Posterior cingulate gyrus (tissue), 11 donors: ENCODE results near the gene GRIN3A.

ENCODE experiments used
- DNase-seq, 10 donors: peaks; one replicate each; pipeline versions ENCODE4 v3.0.0 to v3.0.0-alpha.2; 2020 to 2021; ENCODE audit warnings: mixed read lengths in 3 of 10
- intact Hi-C: fragments of 100-400 bp; cut with DNase I; formaldehyde crosslinking; loops from one replicate; pipeline ENCODE4 v1.15.1; 2023

GRIN3A gene

DNA sequence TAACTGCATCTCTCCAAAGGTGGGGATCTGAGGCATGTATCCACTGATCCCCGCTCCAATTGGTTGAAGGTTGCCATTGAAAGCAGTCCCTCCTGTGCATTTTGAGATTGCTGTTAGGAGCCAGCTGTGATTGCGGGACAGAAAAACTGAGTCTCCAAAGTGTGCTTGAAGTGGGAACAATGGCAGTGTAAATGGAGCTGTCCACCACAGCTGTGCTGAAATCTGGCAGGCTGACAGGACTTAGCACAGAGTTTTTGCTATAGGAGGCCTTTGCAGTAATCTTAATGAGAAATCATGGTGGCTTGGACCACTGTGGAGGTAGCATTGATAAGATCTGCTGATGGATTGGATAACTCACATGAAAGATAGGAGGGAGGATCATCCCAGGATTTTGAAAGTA, 201.5 kb downstream of the GRIN3A start:
- intact Hi-C loops, result no loop called here
- DNase-seq, result peak in 1 of 10 donors; percentile 65

DNA sequence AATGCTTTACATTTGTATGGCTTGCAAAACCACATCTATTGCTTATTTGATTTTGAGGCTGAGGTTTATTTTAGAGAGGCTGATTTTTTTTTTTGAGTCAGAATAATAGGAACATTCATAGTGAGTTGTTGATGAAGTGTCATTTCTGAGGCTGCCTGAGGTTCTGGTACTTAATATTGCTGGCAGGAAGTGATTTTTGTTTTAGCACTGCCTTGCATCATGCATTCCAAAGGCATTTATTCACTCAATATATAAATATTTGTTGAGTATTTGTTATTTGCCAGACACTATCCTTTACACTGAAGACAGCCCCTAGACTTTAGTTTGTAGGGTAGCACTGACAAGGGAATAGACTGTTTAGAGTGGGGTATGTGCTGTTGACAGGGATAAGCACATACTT, 202.1 kb downstream of the GRIN3A start:
- intact Hi-C loops, result no loop called here
- no peak for DNase-seq

DNA sequence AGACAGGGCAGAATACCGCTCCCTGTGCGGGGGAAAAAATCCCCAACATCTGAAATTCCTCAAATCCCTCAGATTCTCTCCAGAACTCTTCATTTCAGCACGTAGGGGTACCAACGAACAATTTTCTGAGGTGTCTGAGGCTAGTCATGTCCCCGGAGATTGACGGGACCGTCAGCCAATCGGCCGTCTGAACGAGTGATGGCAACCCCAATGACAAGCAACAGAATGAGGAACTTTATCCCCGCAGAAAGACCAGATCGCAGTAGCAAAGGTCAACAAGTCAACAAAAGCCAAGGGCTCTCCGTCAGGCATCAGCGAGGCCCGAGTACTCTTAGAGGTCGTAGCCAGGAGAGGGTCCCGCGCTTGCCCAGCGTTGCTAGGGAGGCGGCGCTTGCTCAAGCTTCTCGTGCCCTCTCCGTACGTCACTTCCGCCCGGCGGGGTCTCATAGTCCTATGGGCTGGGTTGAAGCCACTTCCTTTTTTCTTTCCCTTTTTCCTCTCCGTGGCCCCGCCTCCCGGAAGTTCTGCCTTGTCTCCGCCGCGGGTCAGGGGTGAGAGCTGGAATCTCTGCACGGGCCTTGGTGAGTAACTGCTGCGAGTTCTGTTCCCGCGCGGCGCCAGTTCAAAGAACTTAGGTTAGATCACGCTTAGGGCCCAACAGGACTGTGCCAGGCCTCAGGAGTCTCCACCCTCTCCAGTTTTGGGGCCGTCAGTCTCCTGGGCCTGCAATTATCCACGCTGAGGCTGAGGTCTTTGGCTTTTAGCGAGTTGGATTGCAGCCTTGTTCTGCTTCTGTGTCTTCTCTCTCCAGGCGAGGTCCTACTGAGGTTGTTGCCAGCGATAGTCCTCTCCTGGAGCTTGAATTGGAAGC, 204.9 kb downstream of the GRIN3A start, which contains the start of gene RNF20:
Gene RNF20, plus strand, starts transcription at position 520 of the 871 bp plus-strand sequence. CDS start 1,571 bp downstream, outside the sequence.
- intact Hi-C loops, result loop anchor here (5.0 kb wide), 1 partner anchor 136 kb away; the partner anchor contains the start of genes MRPL50 and ZNF189
- DNase-seq, result peak; percentile 99 to 100 (median 100)

DNA sequence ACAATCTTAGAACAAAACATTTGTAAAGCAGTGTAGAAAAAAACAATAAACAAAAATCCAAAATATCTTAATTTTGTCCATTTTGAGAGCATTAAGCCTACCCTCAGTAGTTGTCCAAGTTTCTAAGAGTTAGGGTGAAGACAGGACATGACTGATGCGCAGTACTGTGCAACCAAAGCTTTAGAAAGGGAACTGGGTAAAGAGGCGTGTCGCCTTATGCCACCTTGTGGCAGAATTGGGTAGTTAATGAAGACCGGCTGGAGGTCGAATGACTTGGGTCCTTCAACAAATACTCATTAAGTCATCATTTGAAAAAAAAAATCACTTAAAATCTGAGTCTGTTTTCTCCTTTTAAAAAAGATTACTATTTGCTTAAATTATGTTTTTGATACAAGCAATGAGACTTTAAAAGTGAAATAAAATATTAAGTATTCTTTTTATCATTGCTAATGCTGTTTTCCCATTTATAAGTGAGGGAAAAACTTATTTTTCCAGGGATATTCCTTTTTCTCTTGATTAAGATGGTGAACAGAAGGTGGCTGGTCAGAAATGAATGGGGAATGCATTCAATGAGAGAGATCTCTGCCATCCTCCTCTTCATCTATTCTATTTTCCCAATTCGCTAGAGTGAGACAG, 208.3 kb downstream of the GRIN3A start:
- peak in 9 of 10 donors; percentile 43 to 96 (median 75) for DNase-seq

DNA sequence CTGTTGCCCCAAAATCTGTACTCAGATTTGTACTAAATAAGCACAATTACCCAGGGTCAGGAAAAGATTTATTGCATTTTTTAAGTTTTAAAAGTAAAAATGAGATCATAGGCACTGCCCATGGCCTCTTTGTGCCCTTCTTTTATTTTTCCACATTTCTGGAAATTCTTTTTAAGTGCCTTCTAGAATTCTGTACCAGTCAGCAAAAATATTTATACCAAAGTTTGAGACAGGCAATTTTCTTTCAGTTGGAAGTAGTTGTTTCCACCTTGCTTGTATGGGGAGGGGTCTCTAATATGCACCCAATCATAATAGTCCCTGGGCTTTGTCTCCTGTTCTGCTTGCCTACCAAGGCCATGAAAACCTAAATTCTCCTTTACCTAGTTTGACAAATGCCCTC, 210.4 kb downstream of the GRIN3A start:
- no peak for DNase-seq
- intact Hi-C loops, result no loop called here

More for the DNA sequence above, 208.3 kb downstream of the GRIN3A start:
- intact Hi-C loops, result loop anchor here (1.0 to 5.0 kb wide), 2 partner anchors 71 to 133 kb away; partner anchors contain the start of genes MRPL50 and ZNF189

DNA sequence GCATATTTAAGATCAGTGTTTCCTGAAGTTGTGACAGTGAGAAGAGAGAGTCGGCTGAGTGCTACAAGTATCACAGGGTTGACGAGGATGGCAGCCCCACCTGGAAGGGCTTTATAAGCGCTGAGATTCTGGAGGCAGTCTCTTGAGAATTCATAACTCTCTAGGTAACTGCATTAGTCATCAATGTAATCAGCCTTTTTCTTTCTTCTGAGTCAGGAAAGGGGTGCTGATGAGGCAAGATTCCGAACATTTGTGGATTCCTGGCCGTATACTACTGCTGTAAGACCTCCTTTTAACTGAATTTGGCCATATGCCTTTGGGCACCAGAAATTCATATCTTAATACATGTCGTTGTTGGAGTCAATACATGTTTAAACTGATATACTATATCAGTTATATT, 211.4 kb downstream of the GRIN3A start:
- DNase-seq, result no peak
- intact Hi-C loops, result no loop called here

DNA sequence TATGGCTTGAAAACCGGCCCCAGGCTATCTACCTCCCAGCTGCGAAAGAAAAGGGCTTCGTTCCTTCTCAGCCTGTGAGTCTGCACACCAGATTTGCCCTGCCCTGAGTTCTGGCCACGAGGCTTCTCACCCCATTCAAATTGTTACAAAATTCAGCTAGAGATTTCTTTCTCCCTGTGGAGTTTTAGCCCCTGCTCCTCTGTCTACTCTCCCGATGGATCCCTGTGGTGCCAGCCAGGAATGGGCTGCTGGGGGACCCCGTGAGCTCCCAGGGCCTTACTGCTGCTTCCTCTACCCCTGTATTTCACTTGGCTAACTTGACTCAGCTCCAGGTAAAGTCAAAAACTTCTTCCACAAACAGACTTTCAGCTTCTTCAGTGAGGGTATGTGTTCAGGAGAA, 214.1 kb downstream of the GRIN3A start:
- intact Hi-C loops, result no loop called here
- DNase-seq, result no peak
